ENCODE measurements around the gene UBAC1.

The UBAC1 gene

DNA sequence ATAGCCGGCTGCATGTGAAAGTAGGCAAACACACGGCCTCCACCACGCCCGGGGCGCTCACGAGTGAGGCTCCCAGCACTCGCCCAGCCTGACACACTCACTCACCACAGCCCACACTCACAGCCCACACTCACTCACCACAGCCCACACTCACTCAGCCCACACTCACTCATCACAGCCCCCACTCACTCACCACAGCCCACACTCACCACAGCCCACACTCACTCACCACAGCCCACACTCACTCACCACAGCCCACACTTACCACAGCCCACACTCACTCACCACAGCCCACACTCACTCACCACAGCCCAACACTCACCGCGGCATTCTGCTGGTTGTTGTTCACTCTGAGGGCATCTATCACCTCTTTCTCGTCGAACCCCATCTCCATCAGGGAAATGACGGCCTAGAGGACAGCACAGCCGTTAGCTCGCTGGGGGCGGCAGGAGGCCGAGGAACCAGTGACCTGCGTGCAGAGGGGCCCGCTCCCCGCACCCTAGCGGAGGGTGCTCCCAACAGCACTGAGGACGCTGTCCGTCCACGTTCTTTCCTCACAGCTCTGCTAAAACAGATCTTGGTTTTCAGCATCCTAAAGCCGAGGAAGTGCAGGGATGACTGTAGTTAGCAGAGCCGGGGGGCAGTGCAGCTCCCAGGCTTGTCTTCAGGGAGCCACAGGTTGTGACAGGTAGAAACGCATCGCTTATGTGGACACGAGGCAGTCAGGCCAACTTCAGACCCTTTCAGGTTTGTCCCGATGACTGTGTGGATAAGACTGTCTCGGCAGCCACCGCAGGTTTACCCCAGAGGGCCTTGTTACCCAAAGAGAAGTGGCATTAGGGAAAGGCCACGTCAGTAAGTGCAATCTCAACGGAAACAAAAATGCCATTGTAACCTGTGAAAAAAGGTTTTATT is 21.6 kb downstream of the UBAC1 start:
- DNase-seq (ENCODE audit: low spot score), result no peak

DNA sequence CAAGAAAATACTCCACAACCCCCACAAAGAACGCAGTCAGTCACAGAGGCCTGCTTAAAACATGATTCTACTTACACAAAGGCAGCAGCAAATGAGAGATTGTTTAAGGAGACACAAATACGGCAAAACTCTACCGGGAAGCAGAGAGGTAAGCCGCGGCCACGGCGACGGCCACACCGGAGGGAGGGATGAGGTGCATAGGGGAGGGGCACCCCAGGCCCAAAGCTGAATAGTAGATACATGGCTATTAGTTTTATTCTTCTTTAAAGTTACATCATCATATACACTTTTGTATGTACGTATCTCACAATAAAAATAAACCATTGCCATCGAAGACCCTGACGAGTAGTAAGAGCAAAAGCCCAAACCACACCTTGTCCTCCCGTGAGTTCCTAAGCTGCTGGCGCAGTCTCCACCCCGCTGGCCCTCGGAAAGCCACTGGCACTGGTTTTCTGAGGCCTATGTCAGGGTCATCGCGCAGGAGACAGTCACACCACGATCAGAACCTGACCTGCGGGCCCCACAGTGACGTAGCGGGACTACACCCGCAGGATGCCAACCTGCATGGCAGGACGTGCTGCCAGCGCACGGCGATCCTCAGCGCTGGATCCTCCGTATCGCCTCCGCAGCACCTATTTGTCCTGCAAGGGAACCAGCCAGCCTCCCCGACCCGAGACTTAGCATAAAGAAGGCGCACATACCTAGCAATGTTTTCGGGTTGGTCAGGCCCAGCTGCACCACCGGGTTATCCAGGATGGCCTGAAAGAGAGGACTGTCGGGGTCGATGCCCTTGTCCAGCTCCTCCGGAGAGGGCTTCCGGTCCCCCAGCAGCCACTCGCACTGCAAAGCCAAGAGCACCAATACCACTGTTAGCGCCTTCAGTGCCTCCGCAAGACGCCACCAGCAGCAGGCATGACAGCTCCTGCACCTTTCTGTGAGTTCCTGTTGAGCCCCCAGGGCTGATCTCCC is 23.4 kb downstream of the UBAC1 start:
- no peak for DNase-seq (ENCODE audit: low spot score)

DNA sequence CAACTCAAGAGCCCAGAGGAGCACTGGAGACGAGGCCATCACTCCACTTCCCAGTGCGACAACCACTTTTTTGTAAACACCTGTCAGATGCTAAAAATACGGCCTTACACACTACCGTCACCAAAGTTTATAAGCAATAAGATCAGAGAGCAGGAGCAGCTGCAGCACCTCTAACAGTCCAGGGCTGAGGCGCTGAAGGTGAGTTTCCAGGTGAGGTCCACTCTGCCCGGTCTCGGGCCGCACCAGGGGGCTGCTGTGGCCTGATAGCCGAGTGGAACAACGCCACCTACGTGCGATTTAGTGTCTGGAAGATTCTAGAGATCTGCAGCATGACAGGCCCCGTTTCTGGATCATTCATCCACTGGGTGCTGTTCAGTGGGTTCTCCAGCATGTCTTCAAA is 28.1 kb downstream of the UBAC1 start:
- no peak for DNase-seq (ENCODE audit: low spot score)

DNA sequence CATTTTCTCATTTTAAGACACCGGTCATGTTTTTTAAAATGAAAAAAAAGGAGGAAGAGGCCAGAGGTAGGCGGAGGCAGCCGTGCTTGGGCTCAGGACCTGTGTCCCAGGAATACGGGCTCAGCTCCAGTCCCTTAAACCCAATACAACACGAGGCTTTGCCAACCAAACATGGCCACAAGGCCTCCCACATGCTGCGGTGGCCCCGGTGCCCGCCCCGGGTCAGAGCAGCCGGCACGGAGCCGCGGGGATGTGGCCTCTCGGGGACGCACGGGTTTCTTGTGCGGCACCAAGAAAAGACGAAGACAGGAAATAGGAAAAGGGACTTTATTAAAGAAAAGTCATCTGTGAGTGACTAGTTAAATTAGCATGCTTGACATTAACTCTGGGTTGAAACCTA is 28.5 kb downstream of the UBAC1 start:
- no peak for DNase-seq (ENCODE audit: low spot score)

DNA sequence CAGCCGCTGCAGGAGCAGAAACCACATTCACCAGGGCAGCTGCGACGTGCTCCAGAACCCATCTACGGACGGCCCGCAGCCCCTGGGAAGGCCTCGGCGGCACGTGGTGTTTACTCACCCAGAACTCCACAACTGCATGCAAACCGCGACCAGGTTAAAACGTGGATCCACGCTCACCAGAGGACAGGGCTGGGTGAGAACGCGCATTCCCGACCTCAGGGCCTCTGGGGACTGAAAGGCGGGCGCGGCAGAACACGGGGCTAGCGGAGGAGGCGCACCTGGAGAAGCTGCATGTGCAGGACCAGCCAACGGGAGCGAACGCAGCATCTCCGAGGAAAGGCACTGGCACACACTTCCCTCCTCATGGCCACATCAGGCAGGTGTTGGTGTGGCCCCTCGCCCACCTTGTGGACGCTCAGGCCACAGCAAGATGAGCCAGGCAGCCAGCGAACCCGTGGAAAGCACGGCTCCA is 29.8 kb downstream of the UBAC1 start:
- no peak for DNase-seq (ENCODE audit: low spot score)

DNA sequence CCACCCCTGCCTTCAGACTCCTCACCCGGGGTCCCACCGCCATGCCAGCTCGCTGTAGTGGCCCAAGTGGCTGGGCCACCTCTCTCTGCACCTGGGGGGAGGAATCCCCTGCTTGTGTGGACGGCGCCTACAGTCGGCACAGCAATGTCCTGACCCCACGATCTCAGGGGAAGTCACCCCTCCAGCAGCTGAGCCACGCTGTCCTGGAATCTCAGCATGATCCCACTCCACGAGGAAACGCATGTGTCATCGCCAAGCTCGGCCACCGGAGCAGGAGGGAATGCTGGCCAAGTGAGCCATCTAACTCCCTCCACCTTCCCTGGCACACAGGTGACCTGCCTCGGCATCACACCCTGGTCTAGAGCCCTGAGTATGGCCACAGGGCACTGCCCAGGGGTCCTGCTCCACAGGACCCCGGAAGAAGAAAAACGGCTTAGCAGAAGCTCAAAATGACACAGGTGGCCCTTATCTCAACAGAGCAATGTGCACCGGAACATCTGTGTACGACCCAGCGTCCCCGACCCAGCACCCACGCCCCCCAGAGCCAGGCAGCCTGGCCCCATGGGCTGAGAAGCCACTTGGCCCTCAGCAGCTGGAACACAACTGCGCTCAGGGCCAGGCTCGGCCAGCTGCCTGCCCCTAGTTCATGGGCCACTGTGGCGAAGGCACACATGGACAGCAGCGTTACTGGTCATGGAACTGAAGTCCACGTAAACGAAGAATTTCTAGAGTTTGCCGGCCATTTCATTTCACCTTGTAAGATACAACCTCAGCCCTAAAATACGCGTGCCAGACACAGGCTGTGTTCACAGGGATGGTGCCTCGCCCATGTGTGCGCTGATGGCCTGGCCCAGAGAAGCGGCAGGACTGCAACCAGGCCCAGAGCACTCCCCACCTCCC is 30.5 kb downstream of the UBAC1 start:
- no peak for DNase-seq (ENCODE audit: low spot score)

DNA sequence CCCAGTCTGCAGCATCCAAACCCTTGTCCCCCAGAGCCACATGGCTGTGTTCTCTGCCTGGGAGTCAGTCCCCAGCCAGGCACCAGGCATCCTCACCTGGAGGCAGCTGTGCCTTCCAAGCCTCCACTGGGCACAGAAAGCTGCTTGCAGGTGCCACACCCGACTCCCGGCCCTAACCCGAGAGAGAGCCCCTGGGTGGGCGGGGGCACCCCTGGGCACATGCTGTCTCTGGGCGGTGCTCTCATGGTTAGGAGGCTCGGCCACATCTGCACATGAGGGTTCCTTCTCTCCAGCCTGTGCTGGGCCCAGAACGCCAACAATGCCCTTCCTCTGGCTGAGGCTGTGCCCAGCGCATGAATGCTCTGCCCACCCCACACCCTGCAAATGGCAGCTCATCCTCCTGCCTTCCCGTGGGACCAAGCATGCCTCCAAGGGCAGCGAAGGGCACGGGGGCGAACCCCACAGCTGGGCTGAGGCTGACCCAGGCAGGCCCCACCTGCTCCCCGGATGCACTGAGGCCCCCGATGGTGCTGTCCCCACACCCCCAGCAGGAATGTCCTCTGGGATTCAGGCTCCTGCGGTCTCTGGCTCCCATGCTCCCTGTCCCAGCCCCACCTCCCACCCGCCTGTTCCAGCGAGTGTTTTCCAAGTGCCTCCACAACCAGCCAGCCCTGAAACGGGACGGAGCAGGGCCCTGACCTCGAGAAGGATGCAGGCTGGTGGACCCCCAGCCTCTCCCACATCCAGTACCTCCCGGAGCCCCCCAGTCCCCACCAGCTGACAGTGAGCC is 31.3 kb downstream of the UBAC1 start:
- DNase-seq (ENCODE audit: low spot score), result no peak

DNA sequence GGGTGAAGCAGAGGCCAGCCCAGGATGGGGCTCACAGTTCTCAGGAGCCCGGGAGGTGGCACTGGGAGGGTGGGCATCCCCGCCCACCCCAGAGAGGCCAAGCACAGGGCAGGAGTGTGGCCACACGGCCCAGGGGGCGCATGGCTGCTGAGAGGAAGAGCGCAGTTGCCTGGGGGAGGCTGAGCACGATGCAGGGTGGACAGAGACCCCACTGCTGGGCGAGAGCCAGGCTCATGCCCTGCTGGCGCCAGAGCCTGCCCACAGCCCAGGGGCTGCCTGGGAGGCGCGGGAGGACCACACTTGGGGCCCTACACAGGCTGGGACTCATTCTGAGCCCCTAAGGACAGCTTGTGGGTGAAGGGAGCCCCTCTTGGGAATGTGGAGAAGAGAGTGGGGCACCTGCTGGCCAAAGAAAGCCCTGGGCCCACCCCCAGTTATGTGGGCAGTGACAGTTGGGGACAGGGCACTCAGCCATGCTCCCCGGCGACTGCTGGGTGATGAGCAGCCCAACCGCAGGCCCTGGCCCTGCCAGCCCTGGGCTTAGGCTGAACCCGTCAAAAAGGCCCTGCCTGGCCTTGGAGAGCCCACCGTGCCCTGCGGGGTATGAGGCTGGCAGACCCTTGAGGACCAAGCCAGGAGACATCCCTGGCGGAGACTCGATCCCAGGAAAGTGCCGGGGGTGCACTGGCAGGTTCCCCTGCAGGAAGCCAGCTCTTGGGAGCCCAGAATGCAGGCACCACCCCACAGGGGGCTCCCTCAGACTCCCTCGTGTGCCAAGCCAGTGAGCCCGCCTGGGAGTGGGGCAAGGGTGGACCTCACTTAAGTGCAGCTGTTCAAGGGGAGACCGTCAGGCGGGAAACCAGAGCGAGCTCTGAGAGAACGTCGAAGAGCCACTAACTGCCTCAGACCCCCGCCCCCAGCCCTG is 32.2 kb downstream of the UBAC1 start:
- DNase-seq (ENCODE audit: low spot score), result no peak

DNA sequence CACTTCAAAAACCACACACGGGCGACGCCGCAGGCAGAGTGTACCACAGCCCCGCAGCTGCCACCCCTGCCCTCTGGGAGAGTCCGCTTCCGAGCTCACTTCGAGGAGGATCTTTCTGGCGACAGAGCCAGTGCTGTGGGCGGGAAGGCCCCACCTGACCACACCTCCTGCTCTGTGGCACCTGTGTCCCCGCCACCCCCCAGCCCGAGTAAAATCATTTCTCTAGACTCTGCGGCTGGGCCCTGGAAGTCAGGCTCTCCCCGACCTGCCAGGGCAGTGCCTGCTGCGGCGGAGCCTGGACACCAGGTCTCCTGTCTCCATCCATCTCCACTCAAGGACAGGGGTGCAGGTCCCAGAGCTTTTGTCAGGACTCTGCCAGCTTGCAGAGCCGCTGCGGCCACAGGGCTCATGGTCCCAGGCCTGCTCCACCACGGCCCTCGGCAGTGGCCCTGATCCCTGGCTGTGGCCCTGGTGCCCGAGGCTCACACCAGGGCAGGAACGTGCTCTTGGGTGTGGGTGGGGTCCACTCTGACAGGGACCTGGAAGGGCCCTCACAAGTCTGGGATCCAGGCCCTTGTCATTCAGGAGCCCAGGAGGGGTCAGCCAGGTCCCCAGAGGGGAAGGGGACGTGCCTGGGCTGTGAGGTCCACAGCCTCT is 33.0 kb downstream of the UBAC1 start:
- DNase-seq (ENCODE audit: low spot score), result no peak

DNA sequence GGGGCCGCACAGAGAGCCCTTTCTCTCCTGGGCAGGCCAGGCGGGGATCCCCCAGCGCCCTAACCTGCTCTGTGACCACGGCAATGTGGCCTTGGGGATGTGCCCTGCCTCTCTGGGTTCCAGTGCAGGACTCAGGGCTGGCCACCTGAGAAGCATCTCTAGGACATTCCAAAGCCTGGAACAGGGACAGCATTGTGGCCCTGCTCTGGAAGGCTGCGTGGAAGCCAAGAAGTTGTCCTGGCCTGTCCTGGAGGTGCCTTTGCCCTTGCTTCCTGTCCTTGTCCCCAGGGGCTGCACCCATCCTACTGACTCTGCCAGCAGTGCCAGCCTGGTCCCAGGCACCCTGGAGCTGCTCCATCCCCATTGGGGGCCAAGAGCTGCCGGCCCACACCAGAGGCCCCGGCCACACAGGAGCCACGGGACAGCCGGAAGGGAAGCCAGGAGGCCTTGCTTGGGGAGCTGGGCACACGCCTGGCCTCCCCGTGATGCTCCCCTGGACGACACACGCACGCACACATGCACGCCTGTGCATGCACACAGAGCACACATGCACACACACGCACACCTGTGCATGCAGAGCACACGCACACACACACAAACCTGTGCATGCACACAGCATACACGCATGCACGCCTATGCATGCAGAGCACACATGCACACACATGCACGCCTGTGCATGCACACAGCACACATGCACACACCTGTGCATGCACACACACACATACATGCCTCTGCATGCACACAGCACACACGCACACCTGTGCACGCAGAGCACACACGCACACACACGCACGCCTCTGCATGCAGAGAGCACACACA is 33.8 kb downstream of the UBAC1 start:
- no peak for DNase-seq (ENCODE audit: low spot score)

DNA sequence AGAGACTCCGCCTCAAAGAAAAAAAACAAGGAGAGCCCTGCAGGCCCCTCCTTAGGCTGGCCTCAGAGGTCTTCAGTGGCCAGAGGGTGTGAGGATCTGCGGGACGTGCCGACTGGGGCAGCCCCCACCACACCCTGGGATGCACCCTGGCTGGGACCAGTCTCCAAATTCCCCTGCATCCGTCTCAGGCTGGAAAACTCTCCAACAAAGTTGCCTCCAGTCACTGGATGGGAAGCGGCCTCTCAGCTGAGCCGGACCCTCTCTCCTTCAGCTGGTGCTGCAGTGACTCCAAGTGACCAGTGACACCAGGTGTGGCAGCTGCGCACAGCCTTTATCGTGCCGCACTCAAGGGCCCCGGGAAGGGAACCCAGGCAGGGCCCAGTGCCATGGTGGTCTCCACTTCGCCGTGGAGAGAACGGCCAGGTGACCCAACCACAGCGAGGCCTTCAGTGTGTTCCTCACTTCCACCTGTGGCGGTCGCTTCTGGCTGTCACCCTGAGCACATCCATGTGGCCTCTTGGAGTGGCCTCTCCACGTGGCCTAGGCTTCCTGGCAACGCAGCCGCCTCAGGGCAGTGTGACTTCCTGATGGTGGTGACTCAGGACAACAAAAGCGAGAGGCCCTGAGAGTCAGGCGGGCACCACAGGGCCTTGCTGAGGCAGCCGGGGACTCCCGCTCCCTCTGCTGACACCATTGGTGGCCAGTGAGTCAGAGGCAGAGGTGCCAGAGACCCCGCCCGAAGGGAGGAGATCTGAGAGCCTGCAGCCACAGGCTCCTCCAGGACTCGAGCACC is 34.6 kb downstream of the UBAC1 start:
- no peak for DNase-seq (ENCODE audit: low spot score)

DNA sequence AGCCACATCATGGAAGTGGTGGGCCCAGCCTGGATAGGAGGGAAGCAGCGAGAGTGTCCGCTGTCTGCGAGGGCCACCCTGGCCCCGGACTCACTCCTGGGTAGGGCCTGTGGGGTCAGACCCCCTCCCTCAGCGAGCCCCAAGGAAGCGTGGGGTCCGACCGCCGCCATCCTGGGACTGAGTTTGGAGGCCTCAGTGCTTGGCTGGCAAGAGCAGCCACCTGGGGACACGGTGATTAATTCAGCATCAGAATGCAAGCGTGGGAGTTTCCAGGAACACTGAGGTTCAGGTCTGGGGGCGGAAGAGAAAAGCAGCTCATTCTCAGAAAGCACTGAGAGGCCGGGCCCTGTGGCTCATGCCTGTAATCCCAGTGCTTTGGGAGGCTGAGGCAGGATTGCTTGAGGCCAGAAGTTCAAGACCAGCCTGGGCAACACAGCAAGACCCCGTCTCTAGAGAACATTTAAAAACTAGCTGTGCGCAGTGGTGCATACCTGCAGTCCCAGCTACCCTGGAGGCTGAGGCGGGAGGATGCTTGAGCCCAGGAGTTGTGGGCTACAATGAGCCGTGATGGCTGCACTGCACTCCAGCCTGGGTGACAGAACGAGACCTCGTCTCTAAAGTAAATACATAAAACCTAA is 35.6 kb downstream of the UBAC1 start:
- no peak for DNase-seq (ENCODE audit: low spot score)

DNA sequence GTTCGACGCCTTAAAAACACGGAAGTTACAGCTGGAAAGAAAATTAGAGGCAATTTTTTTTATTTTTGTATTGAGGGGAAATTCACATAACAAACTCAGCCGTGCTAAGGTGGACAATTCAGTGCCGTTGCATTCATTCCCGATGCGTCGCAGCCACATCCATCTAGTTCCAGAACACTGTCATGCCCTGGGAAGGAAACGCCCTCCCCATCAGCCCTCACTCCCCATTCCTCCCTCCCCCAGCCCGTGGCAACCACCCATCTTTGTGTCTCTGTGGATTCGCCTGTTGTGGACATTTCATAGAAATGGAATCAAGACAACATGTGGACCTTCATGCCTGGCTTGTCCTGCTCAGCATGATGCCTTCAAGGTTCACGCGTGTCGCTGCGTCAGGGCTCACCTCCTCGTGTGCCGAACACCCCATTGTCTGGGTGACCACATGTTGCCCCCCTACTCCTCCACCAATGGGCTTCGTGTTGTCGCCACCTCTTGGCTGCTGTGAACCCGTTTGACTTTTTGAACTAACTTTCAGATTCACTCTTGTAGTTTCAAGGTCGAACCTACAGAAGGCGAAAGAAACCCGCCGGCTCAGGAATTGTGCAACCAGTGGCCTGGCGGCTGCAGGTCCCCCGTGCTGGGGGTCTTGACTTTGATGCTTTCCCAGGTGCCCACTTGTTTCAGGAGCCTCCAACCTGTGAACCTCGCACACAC is 36.4 kb downstream of the UBAC1 start:
- DNase-seq (ENCODE audit: low spot score), result no peak

DNA sequence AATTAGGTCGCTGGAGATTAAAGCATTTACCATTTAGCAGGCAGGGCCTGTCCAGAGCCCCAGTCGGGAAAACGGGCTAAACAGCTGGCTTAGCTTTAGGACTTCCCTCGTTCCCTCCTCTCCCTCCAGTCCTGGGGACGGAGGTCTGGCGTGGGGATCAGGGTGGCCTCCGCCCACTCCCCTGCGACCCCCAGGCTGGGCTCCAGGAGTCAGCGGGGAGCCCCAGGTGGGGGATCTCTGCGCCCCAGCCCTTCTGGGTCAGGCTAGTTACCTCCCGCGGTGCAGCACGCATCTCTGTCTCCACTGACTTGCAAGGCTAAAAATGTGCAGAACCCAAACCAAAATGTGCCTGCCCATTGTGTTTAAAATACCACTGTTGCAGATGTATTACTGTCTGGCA is 37.7 kb downstream of the UBAC1 start:
- no peak for DNase-seq (ENCODE audit: low spot score)

DNA sequence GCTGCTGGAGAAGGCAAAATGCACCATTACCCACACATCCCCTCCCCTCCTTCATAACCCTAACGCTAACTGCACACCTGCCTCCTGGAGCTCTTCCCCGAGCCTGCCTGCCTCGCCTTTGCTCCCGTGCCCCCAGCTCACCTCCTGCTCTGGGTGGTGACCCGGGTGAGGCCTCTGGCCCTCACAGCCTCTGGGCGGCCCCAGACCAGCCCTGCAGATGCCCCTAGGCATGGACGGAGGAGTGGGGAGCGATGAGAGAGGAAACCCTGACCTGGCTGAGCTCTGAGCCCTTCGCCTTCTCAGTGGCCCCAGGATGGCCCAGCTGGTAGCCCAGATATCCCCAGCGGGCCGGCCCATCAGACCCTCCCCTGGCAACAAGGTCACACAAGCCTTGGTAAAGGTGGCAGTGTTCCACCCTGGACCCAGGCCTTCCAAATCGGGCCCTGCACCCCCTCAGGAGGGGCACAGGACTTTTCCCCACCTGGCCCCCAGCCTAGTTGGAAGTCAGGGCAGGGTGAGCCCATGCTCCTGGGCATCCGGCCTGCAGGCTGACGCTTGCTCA is 39.3 kb downstream of the UBAC1 start:
- DNase-seq (ENCODE audit: low spot score), result no peak

DNA sequence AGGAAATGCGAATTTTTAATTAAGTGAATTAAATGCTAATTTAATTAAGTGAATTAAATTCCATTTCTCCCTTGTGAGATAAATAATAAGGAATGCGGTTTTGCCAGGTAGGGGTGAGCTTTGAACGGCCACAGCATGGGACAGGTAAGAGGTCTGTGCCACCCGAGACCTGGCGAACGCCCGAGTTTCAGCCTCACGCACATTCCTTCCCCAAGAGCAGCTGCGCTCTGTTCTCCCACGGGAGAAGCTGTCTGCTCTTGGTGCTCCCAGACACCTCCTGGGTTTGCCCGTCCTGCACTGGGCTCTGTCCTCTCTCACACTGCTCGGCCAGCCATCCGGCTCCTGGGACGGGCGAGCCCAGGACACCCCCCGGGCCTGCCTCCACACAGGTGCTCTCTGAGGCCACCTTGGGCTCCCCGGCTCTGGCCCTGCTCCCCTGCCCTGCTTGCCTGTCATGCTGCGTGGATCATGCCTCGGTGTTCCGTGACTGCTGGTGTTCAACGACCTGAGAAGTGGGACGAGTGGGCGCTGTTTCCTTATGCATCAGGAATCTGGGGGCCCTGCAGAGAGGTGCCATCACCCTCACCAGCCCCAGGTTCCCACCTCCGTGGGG is 40.1 kb downstream of the UBAC1 start:
- no peak for DNase-seq (ENCODE audit: low spot score)
